HEK293 (cell line): Measurements from ENCODE around the gene VSTM4.

Experiments
- RBAK ChIP-seq: fragments of 450-650 bp; formaldehyde crosslinking; IDR thresholded peaks from 2 replicates; pipeline ENCODE4 v1.5.1; 2016; ENCODE audit warnings: missing biosample characterization, missing genetic modification characterization
- ZNF629 ChIP-seq: fragments of 450-650 bp; formaldehyde crosslinking; IDR thresholded peaks from 2 replicates; pipeline ENCODE4 v1.5.1; 2017; ENCODE audit warnings: missing biosample characterization, missing genetic modification characterization

DNA sequence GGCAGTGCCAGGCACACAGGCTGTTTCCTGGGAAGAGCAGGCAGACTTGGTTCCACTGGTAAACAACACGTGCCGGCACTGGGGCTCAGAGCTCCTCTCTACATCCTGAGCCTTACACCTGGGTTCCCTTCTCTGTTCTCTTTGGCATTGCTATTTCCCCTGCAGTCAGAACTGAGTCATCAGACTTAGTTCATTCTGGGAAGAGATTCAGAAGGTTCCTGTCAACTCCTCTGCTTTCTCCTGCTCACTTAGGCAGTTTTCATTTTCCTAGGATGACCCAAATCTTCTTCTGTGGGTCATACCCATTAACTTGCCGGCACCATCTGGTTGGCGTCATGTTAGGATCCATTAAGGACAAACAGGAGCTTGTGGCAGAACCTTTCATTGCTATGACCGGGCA lies 142.3 kb downstream of the VSTM4 start:
- TF ChIP-seq RBAK (tag by site-specific recombination) (no peak), ZNF629 (tag by site-specific recombination) (no peak)
